GM23248 (cell line): ENCODE results near the gene NRROS. TPM values are rescaled to one million over a fixed set of nuclear protein-coding genes. Genes with fewer than 3 reads are reported as not detected.

ENCODE experiments used
- DNase-seq: peaks from one replicate; pipeline ENCODE4 v3.0.0-alpha.2; 2015
- H2AFZ ChIP-seq: fragments of 200-600 bp; sonication (generic); 2 replicates; pipeline ENCODE4 v1.6.1; 2016; ENCODE audit warnings: antibody characterized with exemption
- H3F3A ChIP-seq: fragments of 200-600 bp; sonication (generic); 2 replicates; pipeline ENCODE4 v1.6.1; 2016; ENCODE audit warnings: mild to moderate bottlenecking, antibody characterized with exemption, mixed run types; ENCODE audit not compliant: insufficient read depth
- H3K27ac ChIP-seq: fragments of 200-600 bp; sonication (generic); 2 replicates; pipeline ENCODE4 v1.5.1; 2016; ENCODE audit warnings: mild to moderate bottlenecking
- H3K27me3 ChIP-seq: fragments of 200-600 bp; sonication (generic); replicated peaks from 2 replicates; pipeline ENCODE4 v1.6.1; 2016; ENCODE audit warnings: mild to moderate bottlenecking; ENCODE audit not compliant: insufficient read depth
- H3K36me3 ChIP-seq: fragments of 200-600 bp; sonication (generic); 2 replicates; pipeline ENCODE4 v1.6.1; 2016; ENCODE audit warnings: low read depth, mild to moderate bottlenecking
- H3K4me1 ChIP-seq: fragments of 200-600 bp; sonication (generic); 2 replicates; pipeline ENCODE4 v1.6.1; 2016; ENCODE audit warnings: mild to moderate bottlenecking; ENCODE audit not compliant: insufficient read depth
- H3K4me2 ChIP-seq: fragments of 200-600 bp; sonication (generic); one replicate; pipeline ENCODE4 v1.6.1; 2016; ENCODE audit warnings: mild to moderate bottlenecking; ENCODE audit not compliant: unreplicated experiment
- H3K4me3 ChIP-seq: fragments of 200-600 bp; sonication (generic); 2 replicates; pipeline ENCODE4 v1.5.1; 2016; ENCODE audit warnings: mild to moderate bottlenecking
- H3K79me2 ChIP-seq: fragments of 200-600 bp; sonication (generic); 2 replicates; pipeline ENCODE4 v1.6.1; 2016; ENCODE audit warnings: mild to moderate bottlenecking; ENCODE audit not compliant: insufficient read depth
- H3K9ac ChIP-seq: fragments of 200-600 bp; sonication (generic); 2 replicates; pipeline ENCODE4 v1.6.1; 2016; ENCODE audit warnings: mild to moderate bottlenecking
- H3K9me2 ChIP-seq: fragments of 200-600 bp; sonication (generic); 2 replicates; pipeline ENCODE4 v1.6.1; 2016; ENCODE audit warnings: mixed run types, mild to moderate bottlenecking, moderate library complexity; ENCODE audit not compliant: insufficient read depth
- H3K9me3 ChIP-seq: fragments of 200-600 bp; sonication (generic); one replicate; pipeline ENCODE4 v1.6.1; 2017; ENCODE audit warnings: low read depth
- H4K20me1 ChIP-seq: fragments of 200-600 bp; sonication (generic); 2 replicates; pipeline ENCODE4 v1.6.0; 2016; ENCODE audit not compliant: insufficient read depth
- EZH2 ChIP-seq: fragments of 200-600 bp; sonication (generic); IDR thresholded peaks from 2 replicates; pipeline ENCODE4 v1.6.1; 2018; ENCODE audit warnings: antibody characterized with exemption, mild to moderate bottlenecking; ENCODE audit not compliant: insufficient read depth, poor library complexity, severe bottlenecking
- EZH2phosphoT487 ChIP-seq: fragments of 200-600 bp; sonication (generic); IDR thresholded peaks from 2 replicates; pipeline ENCODE4 v1.6.1; 2018; ENCODE audit warnings: antibody characterized with exemption, moderate library complexity, mild to moderate bottlenecking, low read depth; ENCODE audit not compliant: insufficient read depth
- WGBS, 2 experiments: methylation state at CpG; one replicate each; pipeline ENCODE4 v1.1.6; 2015 to 2017; ENCODE audit warnings: low lambda C conversion rate in 2 of 2, low coverage in 1 of 2; ENCODE audit errors: missing lambda C conversion rate in 2 of 2; 5-methylcytosine and 5-hydroxymethylcytosine counted together
- in situ Hi-C: fragments of 300-500 bp; cut with MboI; formaldehyde crosslinking; loops from 2 replicates; pipeline ENCODE4 v1.15.0; 2020
- polyA plus RNA-seq: library from polyadenylated mRNA; unstranded; fragments of >200 nt; fragmentation: Nextera tagmentation; extraction: Ambion mirVana; gene quantifications from 2 replicates; pipeline ENCODE4 v1.2.1, GENCODE V29; 2016
- total RNA-seq: library from RNA; depleted of rRNA; stranded (reverse); fragments of >200 nt; shearing (Covaris generic); gene quantifications from 2 replicates; pipeline ENCODE4 v1.2.3, GENCODE V29; 2014

Gene NRROS
- total and polyA plus RNA-seq, 2 experiments from 2014 or later = 0.22 TPM; not detected in 1

DNA sequence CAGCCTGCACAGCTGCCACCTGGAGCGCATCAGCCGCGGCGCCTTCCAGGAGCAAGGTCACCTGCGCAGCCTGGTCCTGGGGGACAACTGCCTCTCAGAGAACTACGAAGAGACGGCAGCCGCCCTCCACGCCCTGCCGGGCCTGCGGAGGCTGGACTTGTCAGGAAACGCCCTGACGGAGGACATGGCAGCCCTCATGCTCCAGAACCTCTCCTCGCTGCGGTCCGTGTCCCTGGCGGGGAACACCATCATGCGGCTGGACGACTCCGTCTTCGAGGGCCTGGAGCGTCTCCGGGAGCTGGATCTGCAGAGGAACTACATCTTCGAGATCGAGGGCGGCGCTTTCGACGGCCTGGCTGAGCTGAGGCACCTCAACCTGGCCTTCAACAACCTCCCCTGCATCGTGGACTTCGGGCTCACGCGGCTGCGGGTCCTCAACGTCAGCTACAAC is 20.4 kb downstream of the NRROS start:
- peaks cover 5% of the 10 kb centered on the region; the same call in 1 of the 2 replicates for H3F3A ChIP-seq

GRCh38 chr3:196660381-196661166 is 21.1 kb downstream of the NRROS start:
- Histone ChIP-seq H3K4me2 (no peak overlapping the region), H3K4me1 (peaks cover 6% of the 10 kb centered on the region), H3K9ac (no peak overlapping the region), H3K4me3 (no peak overlapping the region), H3K79me2 (no peaks in the 10 kb centered on the region), H2AFZ (no peak overlapping the region), H3K27me3 (no peaks in the 10 kb centered on the region), H3K36me3 (no peaks in the 10 kb centered on the region), H3K9me2 (no peaks in the 10 kb centered on the region), H4K20me1 (no peaks in the 10 kb centered on the region), H3F3A (peaks cover 5% of the 10 kb centered on the region; the same call in 1 of the 2 replicates), H3K9me3 (no peaks in the 10 kb centered on the region), H3K27ac (no peak overlapping the region)
- 78% methylated on average over 32 of the region's 32 CpGs for WGBS, 2 experiments
- in situ Hi-C loops = no loop called here
- no peak for TF ChIP-seq EZH2
- no peak for TF ChIP-seq EZH2phosphoT487
- DNase-seq = no peak

More for the DNA sequence above, 20.4 kb downstream of the NRROS start:
- H4K20me1 ChIP-seq = no peaks in the 10 kb centered on the region
- no peaks in the 10 kb centered on the region for H3K9me2 ChIP-seq
- no peak overlapping the region for H3K4me2 ChIP-seq
- H3K4me3 ChIP-seq = no peak overlapping the region
- WGBS, 2 experiments = 94% methylated on average over 32 to 35 of the region's 35 CpGs
- peaks cover 6% of the 10 kb centered on the region for H3K4me1 ChIP-seq
- H3K36me3 ChIP-seq = no peaks in the 10 kb centered on the region
- H2AFZ ChIP-seq = no peak overlapping the region
- TF ChIP-seq EZH2 = no peak
- TF ChIP-seq EZH2phosphoT487 = no peak
- H3K9me3 ChIP-seq = no peaks in the 10 kb centered on the region
- no peaks in the 10 kb centered on the region for H3K27me3 ChIP-seq
- no peak overlapping the region for H3K9ac ChIP-seq
- in situ Hi-C loops = no loop called here
- H3K27ac ChIP-seq = no peak overlapping the region
- DNase-seq = no peak
- no peaks in the 10 kb centered on the region for H3K79me2 ChIP-seq

- peaks cover 7% of the 10 kb centered on the region; the same call in 1 of the 2 replicates for H3F3A ChIP-seq
- TF ChIP-seq EZH2phosphoT487 (no peak), EZH2 (no peak)
Measured at GRCh38 chr3:196661400-196661799, 21.9 kb downstream of the NRROS start.

DNA sequence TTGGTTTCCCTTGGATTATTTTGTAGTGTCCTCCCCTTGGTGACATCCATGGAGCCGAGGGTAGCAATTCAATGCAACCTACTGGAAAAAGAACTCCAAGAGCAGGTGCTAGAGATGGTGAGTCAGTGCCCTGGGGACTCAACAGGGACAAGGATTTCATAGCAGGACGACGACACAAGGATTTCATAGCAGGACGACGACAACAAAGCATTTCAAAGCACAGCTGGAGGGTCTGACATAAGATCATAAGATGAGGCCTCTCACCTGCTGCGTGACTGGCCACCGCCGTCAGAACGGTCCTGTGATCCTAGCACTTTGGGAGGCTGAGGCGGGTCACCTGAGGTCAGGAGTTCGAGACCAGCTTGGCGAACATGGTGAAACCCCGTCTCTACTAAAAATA is 22.5 kb downstream of the NRROS start:
- Histone ChIP-seq H3K9me2 (no peaks in the 10 kb centered on the region), H3K27ac (no peak overlapping the region), H3K9me3 (no peaks in the 10 kb centered on the region), H3K79me2 (no peaks in the 10 kb centered on the region), H3K9ac (no peak overlapping the region), H3K4me2 (no peak overlapping the region), H3K27me3 (no peaks in the 10 kb centered on the region), H4K20me1 (no peaks in the 10 kb centered on the region), H3K4me3 (no peak overlapping the region), H3K36me3 (no peaks in the 10 kb centered on the region), H3F3A (peaks cover 13% of the 10 kb centered on the region; the same call in 1 of the 2 replicates), H2AFZ (no peak overlapping the region), H3K4me1 (peaks cover 11% of the 10 kb centered on the region)
- in situ Hi-C loops = no loop called here
- no peak for DNase-seq
- WGBS, 2 experiments = 83 to 87% methylated on average over 13 of the region's 13 CpGs
- no peak for TF ChIP-seq EZH2
- TF ChIP-seq EZH2phosphoT487 = no peak

More at GRCh38 chr3:196661400-196661799, 21.9 kb downstream of the NRROS start:
- no peaks in the 10 kb centered on the region for H4K20me1 ChIP-seq
- no peaks in the 10 kb centered on the region for H3K9me2 ChIP-seq
- H3K27me3 ChIP-seq = no peaks in the 10 kb centered on the region
- no peak overlapping the region for H3K4me2 ChIP-seq
- H3K79me2 ChIP-seq = no peaks in the 10 kb centered on the region
- H2AFZ ChIP-seq = no peak overlapping the region
- H3K9me3 ChIP-seq = no peaks in the 10 kb centered on the region
- no peak overlapping the region for H3K4me3 ChIP-seq
- H3K9ac ChIP-seq = no peak overlapping the region
- no peak overlapping the region for H3K27ac ChIP-seq
- H3K36me3 ChIP-seq = no peaks in the 10 kb centered on the region
- whole genome bisulfite sequencing, 2 experiments = 73 to 75% methylated on average over 16 of the region's 16 CpGs
- in situ Hi-C loops = no loop called here
- no peak for DNase-seq
- H3K4me1 ChIP-seq = peaks cover 10% of the 10 kb centered on the region
